ENCODE data around the gene RPH3AL. TPM values are rescaled to one million over a fixed set of nuclear protein-coding genes. Genes with fewer than 3 reads are reported as not detected.

RPH3AL gene
- total RNA-seq, 4 donors from 2014 or later: 10.0 to 51.1 (median 25.7) TPM

- no peak for DNase-seq (ENCODE audit: low spot score)
- no peak for ATAC-seq (ENCODE audit: low FRiP score)
Observed at GRCh38 chr17:393806-394717, 41.5 kb upstream of the RPH3AL start.

DNA sequence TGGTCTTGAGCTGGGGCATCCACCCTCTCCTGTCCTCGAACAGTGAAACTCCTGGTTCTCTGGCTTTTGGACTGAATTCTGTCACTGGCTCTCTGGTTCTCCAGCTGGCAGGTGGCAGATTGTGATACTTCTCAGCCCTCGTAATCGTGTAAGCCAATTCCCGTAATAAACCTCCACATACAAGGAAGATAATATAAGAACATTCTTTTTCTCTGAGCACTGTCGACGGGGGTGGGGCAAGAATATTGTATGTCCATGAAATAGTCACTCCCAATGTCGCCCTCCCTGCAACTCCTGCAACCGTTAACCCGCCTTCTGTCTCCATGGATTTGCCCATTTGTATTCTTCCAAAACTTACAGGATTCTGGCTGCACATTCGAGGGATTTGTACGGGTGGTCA is 39.2 kb upstream of the RPH3AL start:
- TF ChIP-seq CTCF (IDR thresholded peaks at IDR 0.05): no peak
- no peak for ATAC-seq (ENCODE audit: low FRiP score)
- DNase-seq (ENCODE audit: low spot score): no peak

More at GRCh38 chr17:393806-394717, 41.5 kb upstream of the RPH3AL start:
- no peak for TF ChIP-seq CTCF (IDR thresholded peaks at IDR 0.05)

- TF ChIP-seq CTCF (IDR thresholded peaks at IDR 0.05): no peak
- ATAC-seq (ENCODE audit: low FRiP score): no peak
- DNase-seq (ENCODE audit: low spot score): no peak
Observed at GRCh38 chr17:390025-390424, 37.4 kb upstream of the RPH3AL start.

GRCh38 chr17:388087-388486 is 35.5 kb upstream of the RPH3AL start:
- TF ChIP-seq CTCF (IDR thresholded peaks at IDR 0.05): no peak
- DNase-seq (ENCODE audit: low spot score) (no peak), ATAC-seq (ENCODE audit: low FRiP score) (no peak)

- peak in 1 of 3 donors; percentile 77 for TF ChIP-seq CTCF (IDR thresholded peaks at IDR 0.05)
- DNase-seq (ENCODE audit: low spot score) (peak; percentile 51), ATAC-seq (ENCODE audit: low FRiP score) (peak; percentile 81)
Observed at GRCh38 chr17:386141-386876, 33.7 kb upstream of the RPH3AL start.

GRCh38 chr17:385836-386140 is 33.2 kb upstream of the RPH3AL start:
- DNase-seq (ENCODE audit: low spot score): no peak
- TF ChIP-seq CTCF (IDR thresholded peaks at IDR 0.05): no peak
- ATAC-seq (ENCODE audit: low FRiP score): peak; percentile 15

Measured in omental fat pad (tissue), 4 donors.